ENCODE measurements around the gene MOGAT1. TPM values are rescaled to one million over a fixed set of nuclear protein-coding genes. Genes with fewer than 3 reads are reported as not detected.
"Not testable (repeated sequence)": the region's sequence is repeated elsewhere in the genome, so short reads cannot be mapped to it uniquely, and the experiment has no call there.

MOGAT1 gene
- total and polyA plus RNA-seq, 9 of the 15 experiments (the other 6 are each of a cell fraction or from before 2014, with no cell fraction given), result not detected

DNA sequence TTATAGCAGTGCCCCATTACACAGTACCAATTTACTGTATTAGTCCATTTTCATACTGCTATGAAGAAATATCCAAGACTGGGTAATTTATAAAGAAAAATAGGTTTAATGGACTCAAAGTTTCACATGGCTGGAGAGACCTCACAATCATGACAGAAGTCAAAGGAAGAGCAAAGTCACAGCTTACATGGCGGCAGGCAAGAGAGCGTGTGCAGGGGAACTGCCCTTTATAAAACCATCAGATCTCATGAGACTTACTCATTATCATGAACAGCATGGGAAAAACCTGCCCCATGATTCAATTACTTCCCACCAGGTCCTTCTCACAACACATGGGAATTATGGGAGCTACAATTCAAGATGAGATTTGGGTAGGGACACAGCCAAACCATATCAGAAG, 50.1 kb downstream of the MOGAT1 start:
- H3K4me1 ChIP-seq (replicated peaks in 1 of 2; ENCODE audit: control insufficient read depth in 2 of 2, insufficient read depth in 2 of 2, low read length in 2 of 2); H3K9ac ChIP-seq (ENCODE audit: insufficient read depth in 1 of 2, low read depth in 2 of 2, low read length in 2 of 2); H3K27me3 ChIP-seq (ENCODE audit: control insufficient read depth in 2 of 2, insufficient read depth in 2 of 2, low read length in 2 of 2); DNase-seq (ENCODE audit: extremely low read depth in 1 of 4, low spot score in 3 of 4); H3K4me2 ChIP-seq (ENCODE audit: insufficient read depth, low read length); intact Hi-C loops (cut with micrococcal nuclease); in situ Hi-C loops (cut with MboI); H3K27ac ChIP-seq (ENCODE audit: extremely low read depth, low read depth, low read length); H3K9me1 ChIP-seq (ENCODE audit: control insufficient read depth, insufficient read depth, low read length); H3K9me3 ChIP-seq (replicated peaks; ENCODE audit: control insufficient read depth, insufficient read depth, low read depth, low read length); H2AFZ ChIP-seq (ENCODE audit: low read depth, low read length); H3K36me3 ChIP-seq (ENCODE audit: control insufficient read depth, insufficient read depth, low read length); H4K20me1 ChIP-seq (replicated peaks; ENCODE audit: control insufficient read depth, insufficient read depth, low read length); CTCF ChIA-PET (ENCODE audit: low intra/inter-chr PET ratio); H3K79me2 ChIP-seq (ENCODE audit: control insufficient read depth, insufficient read depth, low read length); ATAC-seq; BruUV-seq (replicated peaks); H3K4me3 ChIP-seq; FAIRE-seq: not testable (repeated sequence)
- POLR2A ChIA-PET, result interaction anchor here (0.6 kb wide), 1 partner anchor 12 kb away, joined by 4 read pairs; no protein-coding TSS in a partner anchor
- WGBS (ENCODE audit: insufficient coverage, low coverage, missing lambda C conversion rate), result 81% methylated on average over 2 of the region's 2 CpGs

DNA sequence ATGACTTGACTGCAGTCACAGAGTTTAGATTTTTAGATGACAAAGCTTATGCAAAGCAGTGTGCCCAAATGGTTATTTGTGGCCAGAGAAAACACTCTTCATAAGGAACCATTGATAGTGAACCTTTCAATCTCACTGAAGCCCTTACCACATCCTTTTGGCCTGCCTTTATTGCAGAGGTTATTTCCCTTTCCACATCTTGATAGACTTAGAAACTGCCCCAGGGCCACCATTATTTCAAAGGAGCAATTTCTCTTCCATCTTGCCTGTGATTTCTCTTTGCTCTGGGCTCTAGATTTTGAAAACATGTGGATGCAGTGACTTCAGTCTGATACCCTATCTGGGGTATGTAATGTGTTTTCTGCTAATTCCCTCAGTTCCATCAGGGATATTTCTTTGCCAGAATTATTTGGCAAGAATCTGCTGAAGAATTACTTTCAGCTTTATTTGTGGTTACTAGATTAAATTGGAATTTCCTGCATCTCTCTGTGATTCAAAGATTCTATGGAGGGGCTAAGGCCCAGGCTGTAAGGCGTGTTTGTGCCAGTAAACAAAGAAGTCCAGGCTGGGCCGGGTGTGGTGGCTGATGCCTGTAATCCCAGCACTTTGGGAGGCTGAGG, 51.0 kb downstream of the MOGAT1 start:
- no peak for ATAC-seq
- Histone ChIP-seq H2AFZ (ENCODE audit: low read depth, low read length) (no peak overlapping the region), H3K27me3 (ENCODE audit: control insufficient read depth in 2 of 2, insufficient read depth in 2 of 2, low read length in 2 of 2) (no peaks in the 10 kb centered on the region), H4K20me1 (replicated peaks; ENCODE audit: control insufficient read depth, insufficient read depth, low read length) (no peaks in the 10 kb centered on the region), H3K36me3 (ENCODE audit: control insufficient read depth, insufficient read depth, low read length) (no peaks in the 10 kb centered on the region), H3K9me3 (replicated peaks; ENCODE audit: control insufficient read depth, insufficient read depth, low read depth, low read length) (no peaks in the 10 kb centered on the region), H3K4me2 (ENCODE audit: insufficient read depth, low read length) (no peak overlapping the region), H3K4me3 (no peak overlapping the region), H3K79me2 (ENCODE audit: control insufficient read depth, insufficient read depth, low read length) (no peaks in the 10 kb centered on the region), H3K9ac (ENCODE audit: insufficient read depth in 1 of 2, low read depth in 2 of 2, low read length in 2 of 2) (no peak overlapping the region), H3K4me1 (replicated peaks in 1 of 2; ENCODE audit: control insufficient read depth in 2 of 2, insufficient read depth in 2 of 2, low read length in 2 of 2) (no peaks in the 10 kb centered on the region), H3K9me1 (ENCODE audit: control insufficient read depth, insufficient read depth, low read length) (no peaks in the 10 kb centered on the region), H3K27ac (ENCODE audit: extremely low read depth, low read depth, low read length) (no peak overlapping the region)
- TF ChIP-seq PTRF (tag; IDR thresholded peaks at IDR 0.05) (no peak), ZNF766 (CRISPR knock-in tag; conservative IDR thresholded peaks at IDR 0.05) (no peak)
- BruUV-seq (replicated peaks), result no TSS peak
- POLR2A ChIA-PET, result interaction anchor here (0.6 kb wide), 1 partner anchor 12 kb away, joined by 4 read pairs; no protein-coding TSS in a partner anchor
- intact Hi-C loops (cut with micrococcal nuclease), result no loop called here
- DNase-seq (ENCODE audit: extremely low read depth in 1 of 4, low spot score in 3 of 4), result no peak
- FAIRE-seq, result no peak
- in situ Hi-C loops (cut with MboI), result no loop called here
- WGBS (ENCODE audit: insufficient coverage, low coverage, missing lambda C conversion rate), result 21% methylated on average over 2 of the region's 2 CpGs
- CTCF ChIA-PET (ENCODE audit: low intra/inter-chr PET ratio), result no interaction called here
